IMR-90 (cell line): ENCODE data around the gene GATA2. TPM values are rescaled to one million over a fixed set of nuclear protein-coding genes. Genes with fewer than 3 reads are reported as not detected.

Experiments
- ATAC-seq: fragments of 200-7000 bp; cut with Tn5 transposase; 2 replicates; pipeline ENCODE4 v1.9.1; 2020; ENCODE audit warnings: low read depth, mild to moderate bottlenecking, moderate library complexity
- BruUV-seq: library from RNA; stranded (reverse); fragments of 400-500 nt; replicated peaks from 2 replicates; lab custom pipeline; 2021; lab: Mats Ljungman, UMichigan
- CTCF ChIA-PET: fragments of 300-600 bp; formaldehyde crosslinking; extraction: SDS; loops from one replicate; lab custom pipeline; 2021; ENCODE audit warnings: antibody characterized with exemption; lab: Yijun Ruan, JAX
- POLR2A ChIA-PET: fragments of 300-600 bp; sonication (Branson Sonifier 250); formaldehyde crosslinking; loops from one replicate; lab custom pipeline; 2022; ENCODE audit warnings: antibody characterized with exemption; ENCODE audit not compliant: unreplicated experiment; lab: Charles Lee
- DNase-seq: peaks from one replicate; pipeline ENCODE4 v3.0.0; 2013
- H2AFZ ChIP-seq: replicated peaks from 2 replicates; pipeline ENCODE3; 2013; ENCODE audit warnings: low read length, mild to moderate bottlenecking; ENCODE audit not compliant: poor library complexity
- H2AK5ac ChIP-seq: 2 replicates; pipeline ENCODE4 v1.6.1; 2013; ENCODE audit warnings: low read depth, low read length, inconsistent platforms
- H2AK9ac ChIP-seq: replicated peaks from 2 replicates; pipeline ENCODE3; 2013; ENCODE audit warnings: mild to moderate bottlenecking, low read depth, low read length, moderate library complexity; ENCODE audit not compliant: poor library complexity
- H2BK120ac ChIP-seq: 2 replicates; pipeline ENCODE4 v1.6.1; 2013; ENCODE audit warnings: low read depth, low read length, inconsistent platforms
- H2BK15ac ChIP-seq: 3 replicates; pipeline ENCODE4 v1.6.1; 2013; ENCODE audit warnings: low read depth, low read length, inconsistent platforms
- H2BK20ac ChIP-seq: 2 replicates; pipeline ENCODE4 v1.6.1; 2013; ENCODE audit warnings: low read depth, mild to moderate bottlenecking, inconsistent platforms, low read length, moderate library complexity
- H2BK5ac ChIP-seq: 2 replicates; pipeline ENCODE4 v1.6.1; 2013; ENCODE audit warnings: mild to moderate bottlenecking, low read depth, low read length, inconsistent platforms; ENCODE audit not compliant: poor library complexity, severe bottlenecking
- H3K14ac ChIP-seq: replicated peaks from 2 replicates; pipeline ENCODE4 v1.6.1; 2013; ENCODE audit warnings: low read depth, low read length, inconsistent platforms
- H3K18ac ChIP-seq: 2 replicates; pipeline ENCODE4 v1.6.1; 2013; ENCODE audit warnings: low read depth, low read length, control low read depth
- H3K23ac ChIP-seq: 2 replicates; pipeline ENCODE4 v1.6.1; 2013; ENCODE audit warnings: low read depth, low read length, inconsistent platforms
- H3K27ac ChIP-seq: 2 replicates; pipeline ENCODE4 v1.5.1; 2013; ENCODE audit warnings: mild to moderate bottlenecking, control low read depth, low read length; ENCODE audit not compliant: insufficient read depth
- H3K27me3 ChIP-seq: 2 replicates; pipeline ENCODE4 v1.6.1; 2013; ENCODE audit warnings: low read length; ENCODE audit not compliant: control insufficient read depth, insufficient read depth
- H3K36me3 ChIP-seq: 2 replicates; pipeline ENCODE4 v1.6.1; 2013; ENCODE audit warnings: low read length, mixed read lengths; ENCODE audit not compliant: control insufficient read depth, insufficient read depth
- H3K4ac ChIP-seq: 2 replicates; pipeline ENCODE4 v1.6.1; 2013; ENCODE audit warnings: low read depth, low read length, inconsistent platforms
- H3K4me1 ChIP-seq: 2 replicates; pipeline ENCODE4 v1.6.1; 2013; ENCODE audit warnings: low read length, mixed read lengths; ENCODE audit not compliant: control insufficient read depth, insufficient read depth
- H3K4me2 ChIP-seq: 2 replicates; pipeline ENCODE4 v1.6.1; 2013; ENCODE audit warnings: low read depth, mild to moderate bottlenecking, control low read depth, low read length, moderate library complexity
- H3K4me3 ChIP-seq: 2 replicates; pipeline ENCODE4 v1.5.1; 2013; ENCODE audit warnings: low read depth, mild to moderate bottlenecking, control low read depth, low read length, moderate library complexity; ENCODE audit not compliant: insufficient read depth
- H3K56ac ChIP-seq: 2 replicates; pipeline ENCODE4 v1.6.1; 2013; ENCODE audit warnings: low read length, inconsistent platforms; ENCODE audit not compliant: insufficient read depth; ENCODE audit errors: extremely low read depth
- H3K79me1 ChIP-seq, 2 experiments: 2 replicates each; pipeline ENCODE4 v1.6.1; 2013; ENCODE audit warnings: low read length in 2 of 2, inconsistent platforms in 1 of 2, low read depth in 1 of 2
- H3K9ac ChIP-seq: 2 replicates; pipeline ENCODE4 v1.6.1; 2013; ENCODE audit warnings: low read depth, low read length, control low read depth
- H3K9me1 ChIP-seq: 2 replicates; pipeline ENCODE4 v1.6.1; 2013; ENCODE audit warnings: low read length, inconsistent platforms; ENCODE audit not compliant: insufficient read depth
- H3K9me3 ChIP-seq: 2 replicates; pipeline ENCODE4 v1.6.1; 2013; ENCODE audit warnings: low read length; ENCODE audit not compliant: control insufficient read depth, insufficient read depth
- H4K20me1 ChIP-seq: 2 replicates; pipeline ENCODE4 v1.6.1; 2013; ENCODE audit warnings: low read length, inconsistent platforms; ENCODE audit not compliant: insufficient read depth
- H4K5ac ChIP-seq: 2 replicates; pipeline ENCODE4 v1.6.1; 2013; ENCODE audit warnings: mild to moderate bottlenecking, low read depth, low read length, control low read depth
- H4K8ac ChIP-seq, 2 experiments: 2 replicates each; pipeline ENCODE4 v1.6.1; 2013; ENCODE audit warnings: low read depth in 2 of 2, low read length in 2 of 2, control low read depth in 1 of 2, inconsistent platforms in 1 of 2
- H4K91ac ChIP-seq: 2 replicates; pipeline ENCODE4 v1.6.1; 2013; ENCODE audit warnings: low read depth, low read length, inconsistent platforms; ENCODE audit not compliant: insufficient read depth
- CHD1 ChIP-seq: IDR thresholded peaks from 2 replicates; pipeline ENCODE4 v1.6.1; 2012; ENCODE audit warnings: low read depth, low read length, improper control_type of control experiment
- RAD21 ChIP-seq: IDR thresholded peaks from 2 replicates; pipeline ENCODE4 v1.6.1; 2012; ENCODE audit warnings: low read length, improper control_type of control experiment
- RFX5 ChIP-seq: IDR thresholded peaks from 2 replicates; pipeline ENCODE4 v1.8.0; 2012; ENCODE audit warnings: low read depth, mild to moderate bottlenecking, low read length, moderate library complexity
- WGBS, 2 experiments: methylation state at CpG; one replicate each; pipeline versions ENCODE4 v1.1.5 to v1.1.7; 2013; ENCODE audit warnings: missing lambda C conversion rate in 2 of 2; ENCODE audit not compliant: insufficient read length in 1 of 2; ENCODE audit errors: extremely low coverage in 2 of 2; 5-methylcytosine and 5-hydroxymethylcytosine counted together
- dilution Hi-C: fragments of 300-500 bp; cut with HindIII; formaldehyde crosslinking; loops from one replicate; pipeline ENCODE4 v1.14.3; 2018; ENCODE audit warnings: low sequenced_read_pairs; ENCODE audit not compliant: unreplicated experiment
- in situ Hi-C: fragments of 300-500 bp; cut with MboI; formaldehyde crosslinking; loops from 3 replicates; pipeline ENCODE4 v1.14.3; 2019; ENCODE audit warnings: low sequenced_read_pairs, inconsistent platforms, mixed read lengths
- intact Hi-C: fragments of 100-400 bp; cut with micrococcal nuclease; formaldehyde crosslinking; loops from 2 replicates; pipeline ENCODE4 v1.10.0; 2022
- polyA plus RNA-seq, 3 experiments: library from polyadenylated mRNA; depleted of rRNA; stranded (reverse); fragments of >200 nt; gene quantifications; 2 replicates each; pipeline ENCODE4 v1.2.3, GENCODE V29; 2012; ENCODE audit warnings: low replicate concordance in 1 of 3
- total RNA-seq: library from RNA; depleted of rRNA; stranded (reverse); fragments of >200 nt; gene quantifications from 2 replicates; pipeline ENCODE4 v1.2.3, GENCODE V29; 2012
- TF ChIP-seq, protein P1 (sequence below): conservative IDR thresholded peaks from 2 replicates; pipeline ENCODE4 v1.5.1; 2012; ENCODE audit warnings: mild to moderate bottlenecking, low read depth, low read length, improper control_type of control experiment

The GATA2 gene
- total and polyA plus RNA-seq, 2 of the 4 experiments (the other 2 are of a cell fraction): 2.2 to 13.5 TPM

GRCh38 chr3:128503164-128503651, 10.2 kb upstream of the GATA2 start:
- no peak overlapping the region for H4K5ac ChIP-seq
- H3K18ac ChIP-seq: no peak overlapping the region
- peaks cover 2% of the 10 kb centered on the region; the same call in 1 of the 2 replicates for H3K9me3 ChIP-seq
- POLR2A ChIA-PET: no interaction called here
- no peak overlapping the region for H3K56ac ChIP-seq
- H3K4me1 ChIP-seq: no peaks in the 10 kb centered on the region
- H2BK5ac ChIP-seq: no peak overlapping the region
- H2AFZ ChIP-seq: no peak overlapping the region
- no peak overlapping the region for H2AK5ac ChIP-seq
- WGBS, 2 experiments: 20% methylated on average over 1 of the region's 12 CpGs; no CpG with 5 or more reads in 1 of the 2 experiments
- in situ Hi-C loops: loop anchor here (5.0 kb wide), 1 partner anchor 71 kb away; no protein-coding TSS in a partner anchor
- H3K23ac ChIP-seq: no peak overlapping the region
- TF ChIP-seq RAD21 (peak; percentile 7; the same call in 1 of the 2 replicates), CHD1 (no peak), RFX5 (no peak)
- TF ChIP-seq, protein P1, sequence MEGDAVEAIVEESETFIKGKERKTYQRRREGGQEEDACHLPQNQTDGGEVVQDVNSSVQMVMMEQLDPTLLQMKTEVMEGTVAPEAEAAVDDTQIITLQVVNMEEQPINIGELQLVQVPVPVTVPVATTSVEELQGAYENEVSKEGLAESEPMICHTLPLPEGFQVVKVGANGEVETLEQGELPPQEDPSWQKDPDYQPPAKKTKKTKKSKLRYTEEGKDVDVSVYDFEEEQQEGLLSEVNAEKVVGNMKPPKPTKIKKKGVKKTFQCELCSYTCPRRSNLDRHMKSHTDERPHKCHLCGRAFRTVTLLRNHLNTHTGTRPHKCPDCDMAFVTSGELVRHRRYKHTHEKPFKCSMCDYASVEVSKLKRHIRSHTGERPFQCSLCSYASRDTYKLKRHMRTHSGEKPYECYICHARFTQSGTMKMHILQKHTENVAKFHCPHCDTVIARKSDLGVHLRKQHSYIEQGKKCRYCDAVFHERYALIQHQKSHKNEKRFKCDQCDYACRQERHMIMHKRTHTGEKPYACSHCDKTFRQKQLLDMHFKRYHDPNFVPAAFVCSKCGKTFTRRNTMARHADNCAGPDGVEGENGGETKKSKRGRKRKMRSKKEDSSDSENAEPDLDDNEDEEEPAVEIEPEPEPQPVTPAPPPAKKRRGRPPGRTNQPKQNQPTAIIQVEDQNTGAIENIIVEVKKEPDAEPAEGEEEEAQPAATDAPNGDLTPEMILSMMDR: 0 out of 2 replicates have a peak, but pooled peaks have one; percentile 16
- peaks cover 3% of the 10 kb centered on the region; the same call in 1 of the 2 replicates for H3K27me3 ChIP-seq
- no TSS peak for BruUV-seq
- H3K36me3 ChIP-seq: no peaks in the 10 kb centered on the region
- ATAC-seq: no peak
- no peak overlapping the region for H2BK120ac ChIP-seq
- H3K9me1 ChIP-seq: no peaks in the 10 kb centered on the region
- no peak overlapping the region for H3K14ac ChIP-seq
- H3K4ac ChIP-seq: no peak overlapping the region
- H3K27ac ChIP-seq: no peak overlapping the region
- H3K4me3 ChIP-seq: no peak overlapping the region
- H2AK9ac ChIP-seq: no peak overlapping the region
- no peak overlapping the region for H4K91ac ChIP-seq
- CTCF ChIA-PET: interaction anchor here (0.5 kb wide), 1 partner anchor 10 kb away, joined by 4 read pairs; no protein-coding TSS in a partner anchor
- no peaks in the 10 kb centered on the region for H4K20me1 ChIP-seq
- H2BK15ac ChIP-seq: no peak overlapping the region
- dilution Hi-C loops: no loop called here
- no peak overlapping the region for H4K8ac ChIP-seq
- H3K4me2 ChIP-seq: no peak overlapping the region
- 0 out of 4 replicates have a peak, but pooled peaks cover 0 to 3% of the 10 kb centered on the region in 2 experiments for H3K79me1 ChIP-seq
- intact Hi-C loops: loop anchor here (5.0 kb wide), 1 partner anchor 79 kb away; no protein-coding TSS in a partner anchor
- no peak for DNase-seq
- no peak overlapping the region for H3K9ac ChIP-seq
- no peak overlapping the region for H2BK20ac ChIP-seq
